ENCODE results near the gene TAOK3.
A peak's percentile ranks its signal among the peaks of the same experiment; 100 is the strongest.

The TAOK3 gene

GRCh38 chr12:118126119-118126757 is 246.5 kb downstream of the TAOK3 start:
- no peak for DNase-seq

- no peak for DNase-seq
Observed at GRCh38 chr12:118125743-118126118, 247.0 kb downstream of the TAOK3 start.

GRCh38 chr12:118124333-118124874 is 248.3 kb downstream of the TAOK3 start:
- DNase-seq, result no peak

- DNase-seq, result no peak
Observed at GRCh38 chr12:118122264-118122663, 250.4 kb downstream of the TAOK3 start.

- peak; percentile 56 for DNase-seq
Observed at GRCh38 chr12:118120579-118121363, 251.9 kb downstream of the TAOK3 start.

GRCh38 chr12:118119449-118119879 is 253.2 kb downstream of the TAOK3 start:
- DNase-seq, result no peak

GRCh38 chr12:118109088-118109487 is 263.6 kb downstream of the TAOK3 start:
- DNase-seq, result no peak

- no peak for DNase-seq
Observed at GRCh38 chr12:118107694-118108093, 265.0 kb downstream of the TAOK3 start.

- no peak for DNase-seq
Observed at GRCh38 chr12:118107011-118107410, 265.7 kb downstream of the TAOK3 start.

GRCh38 chr12:118103601-118104382 is 268.9 kb downstream of the TAOK3 start, which contains the start of gene VSIG10:
Gene VSIG10 (minus strand): TSS chr12:118104011. CDS start chr12:118103671, 340 bp downstream.
- peak; percentile 6 for DNase-seq

- DNase-seq, result no peak
Observed at GRCh38 chr12:118103201-118103600, 269.5 kb downstream of the TAOK3 start.

GRCh38 chr12:118102609-118103008 is 270.1 kb downstream of the TAOK3 start:
- DNase-seq, result no peak

- DNase-seq, result no peak
Observed at GRCh38 chr12:118102070-118102469, 270.6 kb downstream of the TAOK3 start.

GRCh38 chr12:118101051-118101450 is 271.7 kb downstream of the TAOK3 start:
- no peak for DNase-seq

All from activated gamma-delta T cell treated with Interleukin-2 at 50 U/mL for 16 hours (primary cell).